Midbrain (tissue), 1 donor: ENCODE measurements around the gene TRAPPC11.
"Not testable (repeated sequence)": the region's sequence is repeated elsewhere in the genome, so short reads cannot be mapped to it uniquely, and the experiment has no call there.

Experiments used
- DNase-seq: peaks from one replicate; lab custom pipeline; 2025; lab: John Stamatoyannopoulos, UW

TRAPPC11 gene

DNA sequence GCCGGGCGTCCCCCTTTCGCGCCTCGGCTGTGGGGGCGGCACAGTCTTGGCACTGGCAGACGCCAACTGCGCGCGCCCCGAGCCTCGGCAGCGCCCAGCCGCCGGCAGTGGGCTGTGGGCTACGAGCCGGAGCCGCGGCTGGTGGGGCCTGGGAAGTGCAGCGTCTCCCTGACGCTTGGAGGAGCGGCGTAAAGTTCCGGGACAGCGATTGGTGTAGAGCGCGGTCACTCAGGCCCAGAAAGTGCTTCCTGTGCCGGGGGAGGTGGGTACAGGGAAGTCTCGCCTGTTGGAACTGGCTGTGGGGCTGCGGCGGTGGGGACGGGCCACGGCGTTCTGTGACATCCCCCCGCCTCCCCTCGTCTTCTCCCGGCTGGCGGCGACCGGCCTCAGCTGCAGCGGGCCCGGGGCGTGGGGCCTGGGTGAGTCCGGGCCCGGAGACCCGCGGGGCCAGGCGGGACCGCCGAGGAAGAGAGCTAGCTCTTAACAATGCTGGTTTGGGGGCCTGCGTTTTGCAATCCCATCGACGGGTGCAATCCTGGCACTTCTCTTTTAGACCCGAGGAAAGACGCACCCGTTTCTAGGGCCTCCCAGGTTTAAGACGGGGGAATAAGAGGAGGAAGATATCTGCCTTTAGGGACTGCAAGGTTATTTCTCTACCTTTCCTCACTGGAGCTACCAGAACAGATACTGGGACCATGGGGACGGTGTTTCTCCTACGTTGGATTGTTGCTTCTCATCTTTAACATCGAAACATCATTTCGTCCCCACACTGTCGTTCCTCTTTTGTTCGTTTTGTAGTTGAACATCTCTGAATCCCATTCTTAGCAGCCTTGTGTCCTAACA is at the start of gene TRAPPC11, which contains the start of gene RWDD4:
TSS of gene TRAPPC11 (plus strand) at position 265 of the 843 bp plus-strand sequence. CDS start 4,575 bp downstream, outside the sequence.
TSS of gene RWDD4 (minus strand) at position 157 of the 843 bp plus-strand sequence. CDS start 233 bp downstream, outside the sequence.
- peak; percentile 99 for DNase-seq

DNA sequence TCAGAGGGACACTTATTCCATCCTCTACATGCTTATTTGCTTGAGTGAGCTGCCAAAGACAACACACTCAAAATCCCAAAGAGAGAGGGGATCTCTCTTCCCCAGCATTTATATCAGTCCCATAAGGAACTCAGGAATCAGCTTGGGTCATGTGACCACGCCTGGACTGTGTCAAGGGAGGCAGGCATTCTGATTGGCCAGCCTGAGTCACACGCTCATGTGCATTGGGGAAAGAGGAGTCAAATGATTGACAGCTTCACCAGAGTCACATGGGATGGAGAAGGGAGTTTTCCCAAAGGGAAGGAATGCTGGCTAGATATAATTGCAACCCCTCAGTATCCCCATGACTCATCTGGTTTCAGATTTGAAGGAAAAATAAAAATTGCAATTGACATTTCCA is 49.1 kb upstream of the TRAPPC11 start:
- no peak for DNase-seq

DNA sequence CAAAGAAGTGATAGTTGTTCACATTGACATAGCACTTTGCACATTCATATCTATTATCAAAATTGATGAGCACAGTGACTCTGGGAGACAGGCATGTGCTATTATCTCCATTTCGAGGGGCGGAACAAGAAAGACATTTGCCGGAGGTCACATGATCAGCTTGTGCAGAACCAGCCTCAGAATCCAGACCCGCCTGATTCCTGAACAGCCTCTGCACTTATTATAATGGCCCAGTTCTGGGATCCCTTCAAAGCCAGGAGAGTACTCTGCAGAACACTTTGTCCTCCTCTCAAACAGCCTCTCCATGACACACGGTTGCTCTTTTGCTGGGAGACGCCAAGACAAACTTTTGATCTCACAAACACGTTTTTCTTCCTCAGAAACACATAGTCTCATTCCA is 48.5 kb upstream of the TRAPPC11 start:
- DNase-seq: no peak

- DNase-seq: no peak
These were observed 47.8 kb upstream of the TRAPPC11 start for GRCh38 chr4:183611210-183611830.

DNA sequence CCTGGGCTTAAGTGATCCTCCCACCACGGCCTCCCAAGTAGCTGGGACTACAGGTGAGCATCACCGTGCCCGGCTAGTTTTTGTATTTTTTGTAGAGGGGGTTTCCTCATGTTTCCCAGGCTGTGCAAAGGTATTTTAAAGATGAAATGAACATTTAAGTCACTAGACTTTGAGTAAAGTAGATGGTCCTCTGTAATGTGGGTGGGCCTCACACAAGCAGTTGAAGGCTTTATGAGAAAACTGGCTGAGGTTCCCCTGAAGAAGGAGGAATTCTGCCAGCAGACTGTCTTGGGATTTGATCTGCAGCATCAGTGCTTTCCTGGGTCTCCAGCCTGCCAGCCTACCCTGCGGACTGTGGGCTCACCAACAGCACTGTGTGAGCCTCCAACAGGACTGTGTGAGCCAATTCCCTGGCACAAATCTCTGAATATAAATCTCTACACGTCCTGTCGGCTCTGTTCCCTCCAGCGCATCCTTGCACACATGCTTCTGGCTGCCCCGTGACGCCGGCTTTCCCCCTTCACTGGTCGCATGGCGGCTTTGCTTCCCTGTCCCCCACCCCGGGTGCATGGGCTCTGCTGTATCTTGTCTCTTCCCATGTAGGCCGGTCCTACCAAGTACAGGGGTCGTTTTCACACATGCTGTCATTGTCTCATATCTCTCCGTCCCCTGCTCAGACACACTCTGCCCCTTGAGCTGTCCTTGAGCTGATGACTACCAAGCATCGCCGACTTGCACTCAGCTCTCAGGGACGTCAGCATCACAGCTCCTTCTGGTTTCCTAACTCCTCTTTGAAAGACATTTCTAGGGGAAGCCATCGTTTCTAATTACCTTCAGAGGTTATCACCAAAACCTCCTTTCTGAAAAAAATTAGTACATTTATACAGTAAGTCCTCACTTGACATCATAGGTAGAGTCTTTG is 46.5 kb upstream of the TRAPPC11 start:
- no peak for DNase-seq

DNA sequence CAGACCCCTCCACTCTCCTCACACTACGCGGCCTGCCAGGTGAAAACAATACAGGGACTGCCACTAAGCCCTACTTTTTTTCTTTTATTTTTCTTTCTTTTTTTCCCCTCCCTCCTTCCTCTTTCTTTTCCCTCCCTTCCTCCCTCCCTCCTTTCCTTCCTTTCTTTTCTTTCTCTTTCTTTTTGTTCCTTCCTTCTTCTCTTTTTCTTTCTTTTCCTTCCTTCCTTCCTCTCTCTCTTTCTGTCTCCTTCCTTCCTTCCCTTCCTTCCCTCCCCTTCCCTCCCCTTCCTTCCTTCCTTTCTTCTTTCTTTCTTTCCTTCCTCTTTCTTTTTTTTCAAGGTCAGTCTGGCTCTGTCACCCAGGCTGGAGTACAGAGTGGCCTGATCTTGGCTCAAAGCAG is 42.0 kb upstream of the TRAPPC11 start:
- no peak for DNase-seq

DNA sequence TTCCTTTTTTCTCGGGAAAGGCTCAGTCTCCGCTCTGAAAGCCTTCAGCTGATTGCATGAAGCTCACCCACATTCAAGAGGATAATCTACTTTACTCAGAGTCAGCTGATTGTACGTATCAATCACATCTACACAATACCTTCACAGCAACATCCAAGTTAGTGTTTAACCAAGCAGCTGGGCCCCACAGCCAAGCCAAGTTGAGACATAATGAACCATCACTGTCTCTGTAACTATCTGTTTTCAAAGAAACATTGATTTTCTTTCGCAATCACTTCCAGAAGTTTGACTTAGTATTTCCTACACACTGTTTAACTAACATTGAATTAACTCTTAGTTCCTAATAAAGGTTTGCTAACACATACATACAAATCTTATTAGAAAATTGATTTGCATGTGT is 40.4 kb upstream of the TRAPPC11 start:
- no peak for DNase-seq

DNA sequence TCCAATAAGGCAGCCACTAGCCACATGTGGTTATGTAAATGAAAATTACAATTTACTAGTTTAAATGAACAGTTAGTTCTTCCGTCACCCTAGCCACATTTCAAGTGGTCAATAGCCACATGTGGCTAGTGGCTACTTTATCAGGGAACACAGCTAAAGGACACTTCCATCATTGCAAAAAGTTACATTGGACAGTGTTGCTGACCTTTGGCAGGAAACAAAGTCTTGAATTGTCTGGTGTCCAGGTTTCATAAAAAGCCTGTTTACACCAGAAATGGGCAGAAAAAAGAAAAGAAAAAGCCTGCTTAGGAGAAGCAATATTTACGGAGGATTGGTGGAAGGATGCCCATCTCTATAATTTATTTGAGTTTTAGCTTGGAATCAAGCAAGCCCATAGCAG is 38.7 kb upstream of the TRAPPC11 start:
- no peak for DNase-seq

GRCh38 chr4:183621875-183622274 is 37.2 kb upstream of the TRAPPC11 start:
- DNase-seq: no peak

DNA sequence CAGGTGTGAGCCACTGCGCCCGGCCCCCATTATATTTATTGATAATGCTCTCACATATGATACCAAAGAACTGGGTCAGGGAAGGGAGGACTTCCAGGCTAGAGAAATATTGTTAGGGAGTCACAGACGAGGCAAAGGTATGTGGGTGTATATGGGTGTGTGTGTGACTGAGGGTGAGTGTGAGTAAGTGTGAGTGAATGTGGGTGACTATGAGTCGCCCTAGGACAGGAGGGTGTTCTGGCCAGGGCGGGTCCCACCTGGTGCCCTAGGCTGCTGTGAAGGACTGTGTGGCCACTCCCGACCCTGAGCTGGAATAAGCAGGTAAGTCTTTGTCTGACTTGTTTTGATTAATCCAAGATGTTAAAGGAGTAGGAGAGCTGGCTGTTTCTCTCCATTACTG is 34.5 kb upstream of the TRAPPC11 start:
- no peak for DNase-seq

DNA sequence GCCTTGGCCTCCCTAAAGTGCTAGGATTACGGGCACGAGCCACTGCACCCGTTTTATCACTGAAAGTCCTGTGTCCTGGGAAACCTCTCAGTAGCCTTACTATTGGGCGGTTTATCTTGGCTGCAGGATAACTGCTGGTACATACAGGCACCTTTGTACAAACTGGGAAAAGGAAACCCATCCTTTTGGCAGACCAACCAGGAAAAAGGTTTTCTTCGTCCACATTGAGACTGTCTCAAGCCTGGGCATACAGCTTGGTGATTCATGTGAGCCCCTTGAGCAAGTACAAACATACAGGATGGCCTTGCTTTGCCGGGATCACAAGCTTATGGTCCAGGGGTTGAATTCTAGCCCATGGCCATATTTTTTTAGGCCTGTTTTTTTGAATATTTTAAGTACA is 32.9 kb upstream of the TRAPPC11 start:
- no peak for DNase-seq

DNA sequence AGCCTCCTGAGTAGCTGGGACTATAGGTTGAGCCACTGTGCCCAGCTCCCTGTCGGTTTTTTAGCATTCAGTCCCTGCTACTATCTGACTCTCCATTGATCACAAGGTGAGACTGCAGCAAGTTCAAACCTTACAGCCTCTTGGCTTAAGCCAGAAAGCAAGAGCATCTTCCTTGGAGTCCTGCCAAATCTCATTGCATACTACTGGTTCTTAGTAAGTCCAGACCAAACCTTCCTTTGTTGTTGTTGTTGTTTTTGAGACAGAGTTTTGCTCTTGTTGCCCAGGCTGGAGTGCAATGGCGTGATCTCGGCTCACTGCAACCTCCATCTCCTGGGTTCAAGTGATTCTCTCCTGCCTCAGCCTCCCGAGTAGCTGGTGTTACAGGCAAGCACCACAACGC is 31.8 kb upstream of the TRAPPC11 start:
- not testable (repeated sequence) for DNase-seq

DNA sequence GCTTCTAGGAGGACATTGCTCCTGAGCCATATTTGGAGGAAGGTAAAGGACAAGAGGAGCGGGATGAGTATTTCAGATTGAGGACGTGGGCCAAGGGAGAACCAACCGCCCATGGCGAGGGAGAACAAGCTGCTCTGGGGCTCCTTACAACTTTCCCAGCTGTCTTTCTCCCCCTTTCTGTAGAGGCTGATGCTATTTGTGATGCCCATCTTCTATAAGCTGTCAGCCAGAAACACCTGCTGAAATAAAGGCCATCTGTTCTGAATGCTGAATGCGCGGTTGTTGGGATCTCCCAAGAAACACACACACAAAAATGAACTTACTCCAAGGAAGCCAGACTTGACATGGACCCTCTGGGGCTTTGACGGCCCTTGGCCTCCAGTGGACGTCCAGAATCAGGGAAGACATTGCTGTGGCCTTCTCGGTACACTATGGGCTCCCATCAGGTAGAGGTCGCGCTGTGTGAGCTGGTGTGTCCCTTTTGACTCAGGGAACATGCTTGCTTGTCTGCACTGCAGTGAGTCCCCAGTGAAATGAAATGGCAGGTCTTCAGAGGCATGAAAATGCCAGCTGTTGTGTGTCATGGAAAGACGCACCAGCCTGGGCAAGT is 31.0 kb upstream of the TRAPPC11 start:
- DNase-seq: no peak

DNA sequence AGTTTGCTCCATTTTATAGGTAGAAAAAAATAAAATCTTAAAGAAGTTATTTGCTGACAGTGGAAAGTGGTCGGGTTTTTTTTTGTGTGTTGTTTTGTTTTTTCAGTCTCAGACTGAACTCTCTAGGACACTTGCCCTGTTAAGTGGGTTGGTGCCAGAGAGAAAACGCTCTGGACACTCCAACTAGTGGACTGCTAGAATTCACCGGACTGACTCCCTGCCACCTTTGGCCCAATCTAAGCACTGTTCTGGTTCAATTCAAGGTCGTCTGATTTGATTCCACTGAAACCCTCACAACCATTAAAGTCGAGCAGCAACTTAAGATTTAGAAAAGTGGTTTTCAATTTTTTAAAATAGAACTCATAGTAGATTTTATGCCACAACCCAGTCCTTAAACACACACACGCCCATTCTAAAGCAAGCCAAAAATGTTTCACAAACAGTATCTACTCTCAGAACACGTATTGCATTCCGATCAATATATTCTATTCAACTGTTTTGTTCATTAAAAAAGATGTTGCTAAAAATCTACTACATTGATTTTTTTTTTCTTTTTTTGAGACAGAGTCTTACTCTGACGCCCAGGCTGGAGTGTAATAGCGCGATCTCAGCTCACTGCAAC is 27.4 kb upstream of the TRAPPC11 start:
- peak; percentile 13 for DNase-seq

GRCh38 chr4:183632689-183633088 is 26.4 kb upstream of the TRAPPC11 start:
- DNase-seq: no peak

- no peak for DNase-seq
These were observed 25.4 kb upstream of the TRAPPC11 start for GRCh38 chr4:183633476-183634400.

DNA sequence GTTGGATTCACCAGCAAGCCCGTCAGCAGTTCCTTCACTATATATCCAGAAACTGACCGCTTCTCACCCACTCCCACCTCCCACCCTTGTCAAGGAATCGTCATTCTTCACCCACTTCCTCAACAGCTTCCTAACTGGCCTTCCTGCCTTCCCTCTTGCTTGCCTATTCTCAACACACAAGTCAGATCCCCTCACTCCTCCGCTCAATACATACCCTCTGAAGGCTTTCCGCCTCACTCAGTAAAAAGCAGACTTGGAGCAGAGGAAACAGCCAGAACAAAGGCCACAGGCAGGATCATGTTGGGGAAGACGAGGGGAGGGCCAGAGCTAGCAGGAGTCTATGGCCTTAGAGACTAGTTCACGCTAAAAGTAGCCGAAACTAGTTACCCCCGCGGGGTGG is 23.8 kb upstream of the TRAPPC11 start:
- DNase-seq: no peak

GRCh38 chr4:183635741-183636140 is 23.4 kb upstream of the TRAPPC11 start:
- no peak for DNase-seq

GRCh38 chr4:183636503-183636902 is 22.6 kb upstream of the TRAPPC11 start:
- no peak for DNase-seq

DNA sequence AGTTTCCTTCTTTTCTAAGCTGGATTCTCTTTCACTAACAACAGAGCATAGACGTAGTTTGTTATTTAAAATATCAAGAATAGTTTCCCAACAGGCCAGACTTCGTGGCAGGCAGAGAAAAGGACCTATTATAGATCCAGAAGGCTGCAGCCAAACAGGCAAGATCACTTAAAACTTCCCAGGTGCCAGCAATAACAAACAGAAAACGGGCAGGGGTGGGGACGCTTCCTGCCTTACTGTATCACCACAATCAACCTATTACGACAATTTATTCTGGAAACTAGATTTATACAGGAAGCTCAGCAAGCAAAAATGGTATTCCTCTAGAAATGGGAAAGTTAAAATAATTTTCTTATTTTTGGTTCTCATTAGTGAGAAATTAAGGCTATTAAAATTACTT is 22.2 kb upstream of the TRAPPC11 start:
- DNase-seq: no peak
